Lung (tissue), 12 donors: ENCODE results near the gene PIGU. TPM values are rescaled to one million over a fixed set of nuclear protein-coding genes. Genes with fewer than 3 reads are reported as not detected.

Source experiments
- ATAC-seq: fragments of 200-7000 bp; cut with Tn5 transposase; one replicate; pipeline ENCODE4 v1.9.1; 2020; ENCODE audit warnings: moderate number of reproducible peaks; ENCODE audit not compliant: insufficient read depth, low FRiP score
- DNase-seq, 3 donors: peaks; one replicate each; pipeline ENCODE4 v3.0.0-alpha.2; 2013 to 2017
- H3K27ac ChIP-seq, 2 donors: one replicate each; pipeline ENCODE4 v1.5.1; 2013; ENCODE audit warnings: mild to moderate bottlenecking in 2 of 2, moderate library complexity in 2 of 2, control low read depth in 1 of 2, inconsistent platforms in 1 of 2, low read depth in 1 of 2, low read length in 1 of 2
- H3K27me3 ChIP-seq, 3 donors: one replicate each; pipeline ENCODE4 v1.5.1; 2013; ENCODE audit warnings: low read length in 2 of 3; ENCODE audit not compliant: control insufficient read depth in 3 of 3, insufficient read depth in 3 of 3
- H3K36me3 ChIP-seq, 4 donors: one replicate each; pipeline ENCODE4 v1.5.1; 2013; ENCODE audit warnings: low read length in 4 of 4, mild to moderate bottlenecking in 1 of 4, moderate library complexity in 1 of 4; ENCODE audit not compliant: control insufficient read depth in 4 of 4, insufficient read depth in 4 of 4
- H3K4me1 ChIP-seq, 5 donors: one replicate each; pipeline ENCODE4 v1.5.1; 2013; ENCODE audit warnings: low read length in 5 of 5, mild to moderate bottlenecking in 2 of 5, moderate library complexity in 1 of 5; ENCODE audit not compliant: control insufficient read depth in 5 of 5, insufficient read depth in 5 of 5
- H3K4me3 ChIP-seq: one replicate; pipeline ENCODE4 v1.5.1; 2013; ENCODE audit warnings: mild to moderate bottlenecking, control low read depth, moderate library complexity
- H3K9ac ChIP-seq, 2 donors: one replicate each; pipeline ENCODE4 v1.5.1; 2013; ENCODE audit warnings: low read length in 2 of 2, control low read depth in 1 of 2; ENCODE audit not compliant: insufficient read depth in 1 of 2
- H3K9me3 ChIP-seq, 4 donors: one replicate each; pipeline ENCODE4 v1.5.1; 2013; ENCODE audit warnings: low read length in 3 of 4, mild to moderate bottlenecking in 1 of 4, moderate library complexity in 1 of 4; ENCODE audit not compliant: control insufficient read depth in 4 of 4, insufficient read depth in 3 of 4
- CTCF ChIP-seq: IDR thresholded peaks from 2 replicates; pipeline ENCODE4 v1.5.1; 2012; ENCODE audit warnings: mild to moderate bottlenecking; ENCODE audit errors: control extremely low read depth, extremely low read depth
- WGBS, 2 donors: extraction: QIAGEN DNeasy Blood & Tissue Kit; methylation state at CpG; one replicate each; pipeline ENCODE4 v1.1.7; 2013; 5-methylcytosine and 5-hydroxymethylcytosine counted together
- polyA plus RNA-seq, 2 donors: library from polyadenylated mRNA; stranded (reverse); fragments of 200-250 nt; gene quantifications; one replicate each; pipeline ENCODE4 v1.2.1, GENCODE V29; 2013
- total RNA-seq, 2 donors: library from RNA; depleted of rRNA in 1 of 2; stranded (reverse); fragments of >200 nt in 1 of 2; gene quantifications; one replicate each; pipeline ENCODE4 v1.2.1, GENCODE V29; 2014 to 2021
- donor health status: control.
- donor health status: control.
- donor health status: Bipolar disorder and iron deficiency.
- donor health status: healthy.
- donor health status: DM: yes; HTN: yes; CAD: no.

The PIGU gene
- total and polyA plus RNA-seq, 4 donors, result 15.7 to 21.2 (median 20.1) TPM

- peak; percentile 76 to 84 (median 76) for DNase-seq
- H3K27me3 ChIP-seq, result no peaks in the 10 kb centered on the region
- H3K36me3 ChIP-seq, result peaks cover 12 to 36% (median 20%) of the 10 kb centered on the region in 4 donors
- no peak overlapping the region for H3K9ac ChIP-seq
- H3K4me1 ChIP-seq, result peaks cover 4 to 23% (median 11%) of the 10 kb centered on the region in 5 donors
- no peak for TF ChIP-seq CTCF
- no peak overlapping the region for H3K4me3 ChIP-seq
- 33 to 51% methylated on average over 14 of the region's 14 CpGs for WGBS, 2 donors
- peak; percentile 77 for ATAC-seq
- H3K9me3 ChIP-seq, result no peaks in the 10 kb centered on the region
- peak overlapping the region; percentile 72 to 84 for H3K27ac ChIP-seq
Observed at GRCh38 chr20:34525709-34526416, 151.0 kb downstream of the PIGU start.

GRCh38 chr20:34525342-34525708 lies 151.6 kb downstream of the PIGU start:
- H3K36me3 ChIP-seq, result peaks cover 7 to 33% (median 18%) of the 10 kb centered on the region in 4 donors
- no peak overlapping the region for H3K9ac ChIP-seq
- 73 to 90% methylated on average over 7 of the region's 7 CpGs for WGBS, 2 donors
- no peaks in the 10 kb centered on the region for H3K9me3 ChIP-seq
- H3K4me1 ChIP-seq, result peaks cover 4 to 21% (median 11%) of the 10 kb centered on the region in 5 donors
- H3K27me3 ChIP-seq, result no peaks in the 10 kb centered on the region
- no peak for DNase-seq
- ATAC-seq, result no peak
- no peak overlapping the region for H3K4me3 ChIP-seq
- TF ChIP-seq CTCF, result no peak
- peak overlapping the region; percentile 64 to 84 for H3K27ac ChIP-seq

GRCh38 chr20:34524426-34524825 lies 152.5 kb downstream of the PIGU start:
- Histone ChIP-seq H3K27me3 (no peaks in the 10 kb centered on the region), H3K36me3 (peaks cover 5 to 30% (median 15%) of the 10 kb centered on the region in 4 donors), H3K9ac (no peak overlapping the region), H3K4me3 (no peak overlapping the region), H3K27ac (no peak overlapping the region), H3K9me3 (no peaks in the 10 kb centered on the region), H3K4me1 (peaks cover 4 to 16% (median 11%) of the 10 kb centered on the region in 5 donors)
- TF ChIP-seq CTCF, result no peak
- ATAC-seq, result no peak
- no peak for DNase-seq
- WGBS, 2 donors, result 94 to 95% methylated on average over 11 of the region's 11 CpGs
